Transverse colon (tissue), 4 donors: Measurements from ENCODE around the gene BMPER. TPM values are rescaled to one million over a fixed set of nuclear protein-coding genes. Genes with fewer than 3 reads are reported as not detected.

Source experiments
- DNase-seq: peaks from one replicate; pipeline ENCODE4 v3.0.0-alpha.2; 2019
- H3K27ac ChIP-seq, 4 donors: fragments of 200-600 bp; sonication (generic); 2 replicates each; pipeline ENCODE4 v1.5.1; 2016 to 2018; ENCODE audit warnings: inconsistent platforms in 4 of 4
- H3K27me3 ChIP-seq: fragments of 200-600 bp; sonication (generic); 2 replicates; pipeline ENCODE4 v1.5.1; 2017; ENCODE audit warnings: inconsistent platforms
- H3K36me3 ChIP-seq, 4 donors: fragments of 200-600 bp; sonication (generic); 2 replicates each; pipeline ENCODE4 v1.5.1; 2017 to 2019; ENCODE audit warnings: inconsistent platforms in 4 of 4
- H3K4me1 ChIP-seq, 4 donors: fragments of 200-600 bp; sonication (generic); 2 replicates each; pipeline ENCODE4 v1.5.1; 2017 to 2020; ENCODE audit warnings: inconsistent platforms in 4 of 4
- H3K4me3 ChIP-seq, 4 donors: fragments of 200-600 bp; sonication (generic); 1 replicate in 1 of 4; 2 replicates in 3 of 4; pipeline versions ENCODE4 v1.5.1 to v1.6.1; 2017 to 2019; ENCODE audit warnings: inconsistent platforms in 4 of 4
- H3K9me3 ChIP-seq, 2 donors: fragments of 200-600 bp; sonication (generic); 2 replicates each; pipeline ENCODE4 v1.5.1; 2017 to 2019; ENCODE audit warnings: inconsistent platforms in 2 of 2
- CTCF ChIP-seq, 5 experiments: fragments of 200-600 bp in 3 of 5; fragments of 450-650 bp in 2 of 5; sonication (generic) in 3 of 5; IDR thresholded peaks; 1 replicate in 2 of 5; 2 replicates in 3 of 5; pipeline ENCODE4 v1.5.1; 2016 to 2017; ENCODE audit warnings: antibody characterized with exemption in 5 of 5, inconsistent platforms in 3 of 5, mild to moderate bottlenecking in 2 of 5, moderate library complexity in 1 of 5
- EP300 ChIP-seq: sonication (generic); formaldehyde crosslinking; IDR thresholded peaks from one replicate; pipeline ENCODE4 v1.6.1; 2017; ENCODE audit warnings: antibody characterized with exemption, low read depth
- POLR2A ChIP-seq: fragments of 450-650 bp; IDR thresholded peaks from one replicate; pipeline ENCODE4 v1.6.1; 2016; ENCODE audit warnings: antibody characterized with exemption, mild to moderate bottlenecking, moderate library complexity
- POLR2AphosphoS5 ChIP-seq, 3 donors: sonication (generic); formaldehyde crosslinking; IDR thresholded peaks; one replicate each; pipeline ENCODE4 v1.6.1; 2016; ENCODE audit warnings: antibody characterized with exemption in 3 of 3
- WGBS, 2 donors: methylation state at CpG; one replicate each; pipeline ENCODE4 v1.1.5; 2018; ENCODE audit warnings: low coverage in 1 of 2; 5-methylcytosine and 5-hydroxymethylcytosine counted together
- in situ Hi-C, 4 donors: fragments of 200-750 bp; cut with MboI; loops; one replicate each; pipeline versions ENCODE4 v1.15.0 to v1.15.1; 2017; ENCODE audit warnings: low sequenced_read_pairs in 3 of 4, low pct_ligation_motif_present in 1 of 4, low pct_unique_long_range_greater_than_20kb in 1 of 4
- intact Hi-C: fragments of 100-400 bp; cut with DNase I; formaldehyde crosslinking; loops from one replicate; pipeline ENCODE4 v1.15.1; 2023; ENCODE audit warnings: low total_unique reads
- total RNA-seq, 4 donors: library from RNA; depleted of rRNA; stranded (reverse); fragments of >200 nt; gene quantifications; one replicate each; pipeline ENCODE4 v1.1.0, GENCODE V29; 2016

The BMPER gene
- total RNA-seq, 4 donors from 2014 or later: 1.00 to 2.5 (median 1.8) TPM

GRCh38 chr7:33892945-33893344 is 12.4 kb upstream of the BMPER start:
- no peak overlapping the region for H3K27ac ChIP-seq
- 65 to 68% methylated on average over 4 of the region's 4 CpGs for WGBS, 2 donors
- peaks cover 0 to 7% (median 0%) of the 10 kb centered on the region in 4 donors for H3K4me1 ChIP-seq
- no peaks in the 10 kb centered on the region for H3K9me3 ChIP-seq
- TF ChIP-seq POLR2AphosphoS5 (IDR thresholded peaks at IDR 0.05) (no peak), CTCF (IDR thresholded peaks at IDR 0.05) (no peak), EP300 (no peak), POLR2A (no peak)
- in situ Hi-C loops: no loop called here
- H3K27me3 ChIP-seq: peaks cover 5% of the 10 kb centered on the region
- DNase-seq: no peak
- intact Hi-C loops: loop anchor here (10.0 kb wide), 2 partner anchors 138 to 438 kb away; no protein-coding TSS in a partner anchor
- no peaks in the 10 kb centered on the region for H3K36me3 ChIP-seq
- H3K4me3 ChIP-seq: no peak overlapping the region

- intact Hi-C loops (loop anchor here (10.0 kb wide), 2 partner anchors 139 to 439 kb away; no protein-coding TSS in a partner anchor), in situ Hi-C loops (no loop called here)
- Histone ChIP-seq H3K4me1 (peaks cover 0 to 7% (median 0%) of the 10 kb centered on the region in 4 donors), H3K27me3 (peaks cover 5% of the 10 kb centered on the region), H3K36me3 (no peaks in the 10 kb centered on the region), H3K27ac (no peak overlapping the region), H3K4me3 (no peak overlapping the region), H3K9me3 (no peaks in the 10 kb centered on the region)
- TF ChIP-seq POLR2AphosphoS5 (IDR thresholded peaks at IDR 0.05): no peak
- TF ChIP-seq EP300: no peak
- TF ChIP-seq POLR2A: no peak
- no peak for TF ChIP-seq CTCF (IDR thresholded peaks at IDR 0.05)
- 57 to 72% methylated on average over 4 of the region's 4 CpGs for WGBS, 2 donors
- DNase-seq: no peak
These were observed 12.0 kb upstream of the BMPER start for GRCh38 chr7:33893377-33893776.

- in situ Hi-C loops (no loop called here), intact Hi-C loops (loop anchor here (10.0 kb wide), 2 partner anchors 140 to 440 kb away; no protein-coding TSS in a partner anchor)
- H3K36me3 ChIP-seq: no peaks in the 10 kb centered on the region
- peaks cover 16% of the 10 kb centered on the region for H3K27me3 ChIP-seq
- TF ChIP-seq POLR2A (no peak), POLR2AphosphoS5 (IDR thresholded peaks at IDR 0.05) (no peak), CTCF (IDR thresholded peaks at IDR 0.05) (peak; percentile 75 to 91 (median 86))
- no peak overlapping the region for H3K27ac ChIP-seq
- no peaks in the 10 kb centered on the region for H3K9me3 ChIP-seq
- DNase-seq: peak; percentile 82
- H3K4me1 ChIP-seq: peaks cover 0 to 7% (median 0%) of the 10 kb centered on the region in 4 donors
- no peak overlapping the region for H3K4me3 ChIP-seq
- 22 to 35% methylated on average over 8 to 17 of the region's 17 CpGs for WGBS, 2 donors
These were observed 10.1 kb upstream of the BMPER start for GRCh38 chr7:33895025-33895804.

- H3K27me3 ChIP-seq: peaks cover 58% of the 10 kb centered on the region
- H3K9me3 ChIP-seq: no peaks in the 10 kb centered on the region
- H3K27ac ChIP-seq: no peak overlapping the region
- TF ChIP-seq EP300: no peak
- no peak for TF ChIP-seq POLR2A
- TF ChIP-seq CTCF (IDR thresholded peaks at IDR 0.05): no peak
- no peak for TF ChIP-seq POLR2AphosphoS5 (IDR thresholded peaks at IDR 0.05)
- peaks cover 0 to 19% (median 9%) of the 10 kb centered on the region in 4 donors for H3K4me1 ChIP-seq
- no peaks in the 10 kb centered on the region for H3K36me3 ChIP-seq
- intact Hi-C loops (no loop called here), in situ Hi-C loops (no loop called here)
- no peak overlapping the region for H3K4me3 ChIP-seq
- DNase-seq: no peak
These were observed 4.8 kb upstream of the BMPER start for GRCh38 chr7:33900501-33900900.
